KOPT-K1 (cell line): ENCODE data around the gene FAM13B.
"Not testable (repeated sequence)": the region's sequence is repeated elsewhere in the genome, so short reads cannot be mapped to it uniquely, and the experiment has no call there.

Experiments
- H3K27ac ChIP-seq: fragments of 200-600 bp; sonication (generic); 2 replicates; pipeline ENCODE4 v1.5.1; 2016; ENCODE audit warnings: antibody characterized with exemption, mild to moderate bottlenecking, low read depth, low read length; ENCODE audit not compliant: poor library complexity, severe bottlenecking
- H3K36me3 ChIP-seq: fragments of 200-600 bp; sonication (generic); 2 replicates; pipeline ENCODE4 v1.5.1; 2017; ENCODE audit warnings: antibody characterized with exemption, mild to moderate bottlenecking, low read length, moderate library complexity; ENCODE audit not compliant: insufficient read depth
- H3K9me3 ChIP-seq: fragments of 200-600 bp; sonication (generic); 2 replicates; pipeline ENCODE4 v1.5.1; 2017; ENCODE audit warnings: antibody characterized with exemption, low read length, mild to moderate bottlenecking; ENCODE audit not compliant: insufficient read depth, poor library complexity, severe bottlenecking

The FAM13B gene

GRCh38 chr5:137957948-137958347 is 74.9 kb downstream of the FAM13B start:
- Histone ChIP-seq H3K27ac (no peak overlapping the region), H3K9me3 (no peaks in the 10 kb centered on the region), H3K36me3 (peaks cover 99% of the 10 kb centered on the region)

- Histone ChIP-seq H3K36me3 (peaks cover 99% of the 10 kb centered on the region), H3K27ac (no peak overlapping the region), H3K9me3 (no peaks in the 10 kb centered on the region)
Observed at GRCh38 chr5:137954131-137954879, 78.6 kb downstream of the FAM13B start.

GRCh38 chr5:137945825-137946224 is 87.1 kb downstream of the FAM13B start:
- Histone ChIP-seq H3K27ac (no peak overlapping the region), H3K36me3 (peaks cover 100% of the 10 kb centered on the region), H3K9me3 (no peaks in the 10 kb centered on the region)

- not testable (repeated sequence) for H3K27ac ChIP-seq, H3K9me3 ChIP-seq
- peaks cover 100% of the 10 kb centered on the region for H3K36me3 ChIP-seq
Observed at GRCh38 chr5:137944280-137944679, 88.6 kb downstream of the FAM13B start.

- no peaks in the 10 kb centered on the region for H3K9me3 ChIP-seq
- H3K36me3 ChIP-seq: peaks cover 81% of the 10 kb centered on the region
- no peak overlapping the region for H3K27ac ChIP-seq
Observed at GRCh38 chr5:137939331-137939730, 93.5 kb downstream of the FAM13B start.

GRCh38 chr5:137938751-137939143 is 94.1 kb downstream of the FAM13B start:
- H3K27ac ChIP-seq: no peak overlapping the region
- H3K36me3 ChIP-seq: peaks cover 75% of the 10 kb centered on the region
- no peaks in the 10 kb centered on the region for H3K9me3 ChIP-seq

GRCh38 chr5:137937994-137938750 is 94.7 kb downstream of the FAM13B start:
- Histone ChIP-seq H3K36me3 (peaks cover 69% of the 10 kb centered on the region), H3K27ac (no peak overlapping the region), H3K9me3 (no peaks in the 10 kb centered on the region)

- no peak overlapping the region for H3K27ac ChIP-seq
- peaks cover 45% of the 10 kb centered on the region for H3K36me3 ChIP-seq
- H3K9me3 ChIP-seq: no peaks in the 10 kb centered on the region
Observed at GRCh38 chr5:137935694-137936093, 97.2 kb downstream of the FAM13B start.

- Histone ChIP-seq H3K9me3 (no peaks in the 10 kb centered on the region), H3K36me3 (peaks cover 40% of the 10 kb centered on the region), H3K27ac (no peak overlapping the region)
Observed at GRCh38 chr5:137935190-137935589, 97.7 kb downstream of the FAM13B start.

GRCh38 chr5:137933491-137933911 is 99.4 kb downstream of the FAM13B start:
- Histone ChIP-seq H3K9me3 (no peaks in the 10 kb centered on the region), H3K36me3 (peaks cover 29% of the 10 kb centered on the region), H3K27ac (no peak overlapping the region)

GRCh38 chr5:137932800-137933199 is 100.1 kb downstream of the FAM13B start:
- no peak overlapping the region for H3K27ac ChIP-seq

GRCh38 chr5:137923856-137924255 is 109.0 kb downstream of the FAM13B start:
- no peak overlapping the region for H3K27ac ChIP-seq
- 0 out of 2 replicates have a peak, but pooled peaks cover 9% of the 10 kb centered on the region for H3K36me3 ChIP-seq
- no peaks in the 10 kb centered on the region for H3K9me3 ChIP-seq

More at GRCh38 chr5:137932800-137933199, 100.1 kb downstream of the FAM13B start:
- no peaks in the 10 kb centered on the region for H3K9me3 ChIP-seq
- peaks cover 28% of the 10 kb centered on the region for H3K36me3 ChIP-seq

GRCh38 chr5:137921931-137922330 is 110.9 kb downstream of the FAM13B start:
- no peak overlapping the region for H3K27ac ChIP-seq
- no peaks in the 10 kb centered on the region for H3K36me3 ChIP-seq
- peaks cover under 1% of the 10 kb centered on the region for H3K9me3 ChIP-seq

- Histone ChIP-seq H3K9me3 (peaks cover 16% of the 10 kb centered on the region), H3K27ac (no peak overlapping the region), H3K36me3 (no peaks in the 10 kb centered on the region)
Observed at GRCh38 chr5:137916923-137917322, 116.0 kb downstream of the FAM13B start.

GRCh38 chr5:137914758-137915157 is 118.1 kb downstream of the FAM13B start:
- H3K36me3 ChIP-seq: no peaks in the 10 kb centered on the region
- H3K9me3 ChIP-seq: peaks cover 16% of the 10 kb centered on the region
- H3K27ac ChIP-seq: no peak overlapping the region
